Measurements from ENCODE around the gene AK8. TPM values are rescaled to one million over a fixed set of nuclear protein-coding genes. Genes with fewer than 3 reads are reported as not detected.
"Not testable (repeated sequence)": the region's sequence is repeated elsewhere in the genome, so short reads cannot be mapped to it uniquely, and the experiment has no call there.

The AK8 gene
- total and polyA plus RNA-seq, 2 experiments from 2014 or later: 0.40 to 4.5 TPM

DNA sequence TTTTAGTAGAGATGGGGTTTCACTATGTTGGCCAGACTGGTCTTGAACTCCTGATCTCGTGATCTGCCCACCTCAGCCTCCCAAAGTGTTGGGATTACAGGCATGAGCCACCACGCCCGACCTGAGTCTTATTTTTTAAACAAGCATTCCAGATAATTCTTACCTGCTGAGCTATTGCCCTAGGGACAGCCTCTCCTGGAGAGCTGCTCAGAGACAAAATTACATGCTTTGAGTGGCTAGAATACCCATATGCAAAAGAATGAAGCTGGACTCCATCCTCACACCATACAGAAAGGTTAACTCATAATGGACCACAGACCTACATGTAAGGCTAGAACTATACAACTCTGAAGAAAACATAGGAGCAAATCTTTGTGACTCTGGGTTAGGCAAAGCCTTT is 166.2 kb downstream of the AK8 start:
- DNase-seq (ENCODE audit: low spot score): no peak
- no peaks in the 10 kb centered on the region for H3K36me3 ChIP-seq (replicated peaks; ENCODE audit: insufficient read depth, low read depth)

DNA sequence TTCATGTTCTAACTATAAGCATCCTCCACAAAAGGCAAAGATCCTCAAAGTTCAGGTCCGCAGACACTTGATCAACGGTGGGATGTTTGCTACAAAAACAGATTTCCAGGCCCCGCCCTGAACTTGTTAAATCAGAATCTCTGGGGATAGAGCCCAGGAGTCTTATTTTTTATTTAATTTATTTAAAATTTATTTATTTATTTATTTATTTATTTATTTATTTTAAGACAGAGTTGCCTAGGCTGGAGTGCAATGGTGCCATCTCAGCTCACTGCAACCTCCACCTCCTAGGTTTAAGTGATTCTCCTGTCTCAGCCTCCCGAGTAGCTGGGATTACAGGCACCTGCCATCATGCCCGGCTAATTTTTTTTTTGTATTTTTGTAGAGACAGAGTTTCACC is 166.9 kb downstream of the AK8 start:
- H3K4me1 ChIP-seq (ENCODE audit: insufficient read depth); H2AFZ ChIP-seq; H3K36me3 ChIP-seq (replicated peaks; ENCODE audit: insufficient read depth, low read depth); H3K27me3 ChIP-seq; H4K20me1 ChIP-seq (ENCODE audit: insufficient read depth, poor library complexity, severe bottlenecking); DNase-seq (ENCODE audit: low spot score); H3K9me2 ChIP-seq (replicated peaks; ENCODE audit: insufficient read depth); H3K4me2 ChIP-seq; H3K27ac ChIP-seq; H3K9me3 ChIP-seq (ENCODE audit: low read depth); H3K4me3 ChIP-seq; H3K79me2 ChIP-seq: not testable (repeated sequence)
- 94% methylated on average over 5 of the region's 5 CpGs for WGBS (ENCODE audit: low lambda C conversion rate, missing lambda C conversion rate)

More for the DNA sequence above, 166.2 kb downstream of the AK8 start:
- no peak overlapping the region for H3K27ac ChIP-seq
- TF ChIP-seq EZH2phosphoT487 (IDR thresholded peaks at IDR 0.05; ENCODE audit: low read depth, severe bottlenecking, unreplicated experiment) (no peak), EZH2 (IDR thresholded peaks at IDR 0.05; ENCODE audit: borderline replicate concordance) (no peak)
- TF ChIP-seq, protein P1, sequence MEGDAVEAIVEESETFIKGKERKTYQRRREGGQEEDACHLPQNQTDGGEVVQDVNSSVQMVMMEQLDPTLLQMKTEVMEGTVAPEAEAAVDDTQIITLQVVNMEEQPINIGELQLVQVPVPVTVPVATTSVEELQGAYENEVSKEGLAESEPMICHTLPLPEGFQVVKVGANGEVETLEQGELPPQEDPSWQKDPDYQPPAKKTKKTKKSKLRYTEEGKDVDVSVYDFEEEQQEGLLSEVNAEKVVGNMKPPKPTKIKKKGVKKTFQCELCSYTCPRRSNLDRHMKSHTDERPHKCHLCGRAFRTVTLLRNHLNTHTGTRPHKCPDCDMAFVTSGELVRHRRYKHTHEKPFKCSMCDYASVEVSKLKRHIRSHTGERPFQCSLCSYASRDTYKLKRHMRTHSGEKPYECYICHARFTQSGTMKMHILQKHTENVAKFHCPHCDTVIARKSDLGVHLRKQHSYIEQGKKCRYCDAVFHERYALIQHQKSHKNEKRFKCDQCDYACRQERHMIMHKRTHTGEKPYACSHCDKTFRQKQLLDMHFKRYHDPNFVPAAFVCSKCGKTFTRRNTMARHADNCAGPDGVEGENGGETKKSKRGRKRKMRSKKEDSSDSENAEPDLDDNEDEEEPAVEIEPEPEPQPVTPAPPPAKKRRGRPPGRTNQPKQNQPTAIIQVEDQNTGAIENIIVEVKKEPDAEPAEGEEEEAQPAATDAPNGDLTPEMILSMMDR (IDR thresholded peaks at IDR 0.05; ENCODE audit: poor library complexity): no peak
- peaks cover under 1% of the 10 kb centered on the region for H3K27me3 ChIP-seq
- H2AFZ ChIP-seq: no peak overlapping the region
- H3K4me2 ChIP-seq: no peak overlapping the region
- no peaks in the 10 kb centered on the region for H3K9me3 ChIP-seq (ENCODE audit: low read depth)
- H3K79me2 ChIP-seq: no peaks in the 10 kb centered on the region
- H4K20me1 ChIP-seq (ENCODE audit: insufficient read depth, poor library complexity, severe bottlenecking): no peaks in the 10 kb centered on the region
- H3K4me3 ChIP-seq: no peak overlapping the region
- no peaks in the 10 kb centered on the region for H3K9me2 ChIP-seq (replicated peaks; ENCODE audit: insufficient read depth)
- WGBS (ENCODE audit: low lambda C conversion rate, missing lambda C conversion rate): 86% methylated on average over 3 of the region's 3 CpGs
- H3K4me1 ChIP-seq (ENCODE audit: insufficient read depth): no peaks in the 10 kb centered on the region

DNA sequence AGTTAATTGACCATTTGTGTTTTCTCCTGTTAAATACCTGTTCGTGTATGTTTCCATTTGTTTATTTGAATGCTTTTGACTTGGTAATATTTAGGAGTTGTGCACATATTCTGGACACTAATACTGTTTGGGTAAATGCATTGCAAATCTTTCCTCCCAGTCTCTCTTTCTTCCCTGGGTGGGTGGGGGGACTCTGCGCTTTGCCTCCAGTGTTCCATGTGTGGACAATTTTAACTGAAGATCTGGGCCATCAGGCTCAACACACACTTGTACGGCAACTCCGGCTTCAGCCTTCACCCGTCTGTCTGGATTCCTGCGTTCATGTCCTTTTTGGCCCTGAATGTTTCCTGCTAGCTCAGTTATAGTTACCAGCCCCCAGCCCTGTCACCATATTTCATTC is 167.8 kb downstream of the AK8 start:
- no peak for DNase-seq (ENCODE audit: low spot score)
- Histone ChIP-seq H3K27me3 (no peaks in the 10 kb centered on the region), H3K9me2 (replicated peaks; ENCODE audit: insufficient read depth) (no peaks in the 10 kb centered on the region), H3K4me2 (no peak overlapping the region), H3K79me2 (no peaks in the 10 kb centered on the region), H3K4me1 (ENCODE audit: insufficient read depth) (no peaks in the 10 kb centered on the region), H3K9me3 (ENCODE audit: low read depth) (no peaks in the 10 kb centered on the region), H3K27ac (no peak overlapping the region), H2AFZ (no peak overlapping the region), H4K20me1 (ENCODE audit: insufficient read depth, poor library complexity, severe bottlenecking) (no peaks in the 10 kb centered on the region), H3K36me3 (replicated peaks; ENCODE audit: insufficient read depth, low read depth) (no peaks in the 10 kb centered on the region), H3K4me3 (no peak overlapping the region)
- no peak for TF ChIP-seq EZH2phosphoT487 (IDR thresholded peaks at IDR 0.05; ENCODE audit: low read depth, severe bottlenecking, unreplicated experiment)
- TF ChIP-seq EZH2 (IDR thresholded peaks at IDR 0.05; ENCODE audit: borderline replicate concordance): no peak
- TF ChIP-seq, protein P1 (IDR thresholded peaks at IDR 0.05; ENCODE audit: poor library complexity): no peak
- 90% methylated on average over 6 of the region's 6 CpGs for WGBS (ENCODE audit: low lambda C conversion rate, missing lambda C conversion rate)

DNA sequence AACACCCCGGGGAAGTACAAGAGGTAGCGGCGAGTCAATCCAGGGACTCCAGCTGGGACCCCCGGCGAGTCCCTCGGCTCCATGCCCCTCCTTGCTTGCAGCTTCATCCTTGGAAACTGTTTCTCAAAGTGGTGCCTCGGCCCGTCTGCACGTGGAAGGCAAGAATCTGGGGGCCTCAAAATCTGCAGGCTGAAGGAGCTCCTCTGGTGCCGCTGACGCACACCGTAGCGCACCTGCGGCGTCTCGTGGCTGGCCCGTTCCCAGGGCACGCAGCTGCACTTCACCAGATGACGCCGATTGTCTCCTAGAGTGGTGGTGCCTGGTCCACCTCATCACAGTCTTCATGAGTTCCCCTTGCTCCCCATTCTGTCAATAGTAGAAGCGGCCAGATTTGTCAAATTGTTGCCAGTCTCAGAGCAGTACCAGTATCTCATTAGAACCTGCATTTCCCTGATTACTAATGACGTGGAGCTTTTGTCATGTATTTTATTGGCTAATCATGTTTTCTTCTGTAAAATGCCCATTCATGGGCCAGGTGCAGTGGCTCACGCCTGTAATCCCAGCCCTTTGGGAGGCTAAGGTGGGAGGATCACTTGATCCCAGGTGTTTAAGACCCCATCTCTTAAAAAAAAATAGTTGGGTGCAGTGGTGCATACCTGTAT is 169.2 kb downstream of the AK8 start:
- H3K79me2 ChIP-seq: no peaks in the 10 kb centered on the region
- H3K9me3 ChIP-seq (ENCODE audit: low read depth): no peaks in the 10 kb centered on the region
- H4K20me1 ChIP-seq (ENCODE audit: insufficient read depth, poor library complexity, severe bottlenecking): no peaks in the 10 kb centered on the region
- H3K27ac ChIP-seq: no peak overlapping the region
- H3K4me2 ChIP-seq: no peak overlapping the region
- H2AFZ ChIP-seq: no peak overlapping the region
- WGBS (ENCODE audit: low lambda C conversion rate, missing lambda C conversion rate): 94% methylated on average over 23 of the region's 23 CpGs
- no peak overlapping the region for H3K4me3 ChIP-seq
- TF ChIP-seq, protein P1 (IDR thresholded peaks at IDR 0.05; ENCODE audit: poor library complexity): no peak
- TF ChIP-seq EZH2phosphoT487 (IDR thresholded peaks at IDR 0.05; ENCODE audit: low read depth, severe bottlenecking, unreplicated experiment) (no peak), EZH2 (IDR thresholded peaks at IDR 0.05; ENCODE audit: borderline replicate concordance) (no peak)
- no peaks in the 10 kb centered on the region for H3K36me3 ChIP-seq (replicated peaks; ENCODE audit: insufficient read depth, low read depth)
- no peaks in the 10 kb centered on the region for H3K4me1 ChIP-seq (ENCODE audit: insufficient read depth)
- no peak for DNase-seq (ENCODE audit: low spot score)
- H3K9me2 ChIP-seq (replicated peaks; ENCODE audit: insufficient read depth): no peaks in the 10 kb centered on the region
- H3K27me3 ChIP-seq: no peaks in the 10 kb centered on the region
